GM21825 (cell line): Measurements from ENCODE around the gene CAMTA1.

Source experiments
- ATAC-seq: cut with Tn5 transposase; IDR thresholded peaks from one replicate; pipeline ENCODE4 v1.9.1; 2021; ENCODE audit warnings: mild to moderate bottlenecking, moderate library complexity; ENCODE audit not compliant: unreplicated experiment

The CAMTA1 gene

DNA sequence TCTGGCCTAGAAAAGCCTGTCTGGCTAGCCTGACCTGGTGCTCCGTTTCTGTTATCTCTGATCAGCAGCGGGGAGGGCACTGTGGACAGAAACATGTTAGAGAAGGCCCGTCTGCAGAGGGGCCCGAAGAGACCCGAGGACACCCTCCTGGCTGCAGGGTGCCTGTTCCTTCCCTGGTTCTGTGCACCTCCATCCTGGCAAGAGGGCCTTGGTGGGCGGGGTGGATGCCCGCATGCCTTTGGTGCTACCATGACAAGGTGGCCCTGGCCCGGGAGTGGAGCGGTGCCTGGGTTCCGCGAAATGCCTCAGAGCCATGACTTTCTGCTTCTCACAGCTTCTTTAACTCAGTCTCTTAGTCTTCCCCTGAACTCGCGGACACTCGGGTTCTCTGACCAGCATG, 233.6 kb downstream of the CAMTA1 start:
- no peak for ATAC-seq

GRCh38 chr1:7019510-7019909, 234.3 kb downstream of the CAMTA1 start:
- ATAC-seq = no peak

DNA sequence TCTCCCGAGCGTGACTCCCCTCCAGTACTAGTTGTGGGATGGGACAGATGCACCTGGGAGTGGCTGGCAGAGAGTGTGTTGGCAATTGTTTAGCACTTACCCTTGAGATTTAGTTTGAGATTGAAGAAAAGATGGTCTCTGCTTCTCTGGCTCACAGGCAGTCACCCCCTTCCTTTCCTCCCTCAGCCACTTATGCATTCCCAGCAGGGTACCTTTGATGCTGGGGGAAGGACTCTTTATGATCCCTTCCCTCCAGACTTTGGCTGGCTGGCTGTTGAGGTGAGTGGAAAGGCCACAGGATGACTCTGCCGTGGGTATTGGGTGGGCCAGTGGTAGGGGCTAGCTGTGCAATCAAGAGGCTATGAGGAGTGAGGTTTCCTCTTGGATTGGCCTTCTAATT, 236.8 kb downstream of the CAMTA1 start:
- no peak for ATAC-seq

GRCh38 chr1:7025013-7025412, 239.8 kb downstream of the CAMTA1 start:
- ATAC-seq = no peak

- no peak for ATAC-seq
These were observed 240.9 kb downstream of the CAMTA1 start for GRCh38 chr1:7026169-7026568.

GRCh38 chr1:7032992-7033391, 247.7 kb downstream of the CAMTA1 start:
- ATAC-seq = no peak

DNA sequence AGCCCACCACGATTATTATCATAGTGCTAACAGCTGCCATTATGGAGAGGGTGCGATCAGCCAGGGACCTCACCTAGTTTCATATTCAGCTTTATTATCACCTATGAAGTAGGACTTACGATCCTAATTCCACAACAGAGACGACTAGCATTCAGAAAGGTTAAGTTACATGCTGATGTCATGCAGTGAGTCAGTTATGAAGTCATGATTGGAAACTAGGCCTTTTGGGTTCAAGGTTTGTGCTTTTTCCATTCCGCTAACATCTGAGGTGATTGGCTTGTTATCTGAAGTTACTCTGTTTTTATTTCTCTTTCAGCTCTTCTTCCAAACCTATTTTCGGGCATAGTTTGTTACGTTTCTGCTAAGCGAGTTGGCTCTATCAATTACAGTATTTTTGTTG, 251.1 kb downstream of the CAMTA1 start:
- no peak for ATAC-seq

DNA sequence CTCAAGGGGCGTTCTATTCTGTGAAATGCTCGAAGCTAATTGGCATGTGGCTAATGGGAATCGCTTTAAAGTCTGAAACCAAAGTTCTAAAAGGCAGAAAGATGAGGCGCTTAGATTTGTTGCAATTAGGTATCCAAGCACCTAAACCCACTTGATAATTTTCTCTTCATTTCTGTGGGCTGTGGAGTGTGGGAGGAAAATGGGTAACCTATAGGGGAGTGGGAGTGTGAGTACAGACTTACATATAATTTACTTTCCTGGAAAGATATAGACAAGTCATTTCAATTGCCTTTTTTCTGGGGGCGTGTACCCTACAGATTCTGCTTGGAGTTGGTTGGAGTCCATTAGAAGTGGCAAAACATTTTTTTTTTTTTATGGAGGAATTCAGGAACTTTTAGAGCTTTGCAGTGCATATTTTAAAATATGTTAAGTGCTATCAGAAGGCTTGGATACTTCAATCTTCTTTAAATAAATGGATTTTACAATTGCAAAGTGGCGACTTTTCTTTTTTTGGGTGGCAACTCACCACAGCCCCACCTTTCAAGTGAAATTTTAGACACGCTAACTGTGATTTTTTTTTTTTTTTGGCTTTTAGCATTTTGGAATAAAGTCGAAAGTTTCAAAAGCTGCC, 254.5 kb downstream of the CAMTA1 start:
- ATAC-seq = no peak

- ATAC-seq = no peak
These were observed 255.9 kb downstream of the CAMTA1 start for GRCh38 chr1:7040969-7041695.

DNA sequence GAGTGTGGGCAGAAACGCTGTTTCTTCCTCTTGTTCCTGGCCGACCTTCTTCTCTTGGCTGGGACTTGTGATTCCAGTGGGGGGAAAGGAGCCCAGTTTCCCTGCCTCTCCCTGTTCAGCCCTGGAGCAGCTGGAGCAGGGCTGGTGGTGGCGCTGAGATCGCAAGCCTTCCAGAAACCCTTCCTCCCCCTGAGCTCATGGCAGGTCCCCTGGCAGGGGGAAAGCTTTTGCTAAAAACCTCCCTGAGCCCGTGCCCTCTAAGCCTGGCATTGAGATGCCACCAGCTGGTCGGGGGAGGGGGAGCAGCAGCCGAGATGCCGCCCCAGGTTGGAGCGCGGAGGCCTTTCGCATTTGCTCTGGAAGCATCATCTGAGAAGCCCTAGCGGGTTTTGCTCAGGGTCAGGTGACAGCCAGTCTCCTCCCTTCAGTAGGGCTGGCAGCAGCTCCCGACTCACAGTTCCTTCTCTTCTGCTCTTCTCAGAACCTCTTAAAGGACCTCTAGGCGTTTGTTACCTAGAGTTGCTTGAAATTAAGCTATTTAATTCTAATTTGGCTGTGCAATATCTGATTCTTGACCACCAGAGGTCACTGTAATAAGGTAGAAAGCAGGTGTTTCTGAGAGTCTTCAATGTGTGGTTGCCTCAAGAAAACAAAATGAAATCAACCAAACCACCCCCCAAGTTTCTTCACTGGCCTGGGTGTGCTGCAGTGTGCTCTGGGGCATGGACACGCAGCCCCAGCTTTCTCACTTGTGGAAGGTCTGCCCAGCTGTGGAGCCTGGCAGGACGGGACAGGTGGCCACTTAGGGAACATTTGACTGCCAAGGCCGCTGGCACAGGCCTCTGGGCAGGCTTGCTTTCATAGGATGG, 257.3 kb downstream of the CAMTA1 start:
- ATAC-seq = no peak

DNA sequence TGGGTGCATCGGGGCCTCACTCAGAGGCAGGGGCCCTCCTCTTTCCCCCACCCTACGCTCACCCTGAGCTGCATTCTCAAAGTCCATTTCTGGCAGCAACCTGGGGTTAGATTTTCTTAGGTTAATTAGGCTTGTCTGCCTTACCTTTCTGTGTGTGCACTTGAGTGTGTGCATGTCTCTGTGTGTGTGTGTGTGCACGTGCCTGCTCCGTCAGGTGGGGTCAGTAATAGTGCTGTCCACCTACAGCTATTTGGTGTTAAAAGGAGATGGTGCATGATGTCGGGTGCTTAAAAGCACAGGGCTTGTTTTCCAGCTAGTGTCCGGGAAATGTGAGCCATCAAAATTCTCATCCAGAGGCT, 257.9 kb downstream of the CAMTA1 start:
- no peak for ATAC-seq

- no peak for ATAC-seq
These were observed 258.7 kb downstream of the CAMTA1 start for GRCh38 chr1:7043719-7044535.

DNA sequence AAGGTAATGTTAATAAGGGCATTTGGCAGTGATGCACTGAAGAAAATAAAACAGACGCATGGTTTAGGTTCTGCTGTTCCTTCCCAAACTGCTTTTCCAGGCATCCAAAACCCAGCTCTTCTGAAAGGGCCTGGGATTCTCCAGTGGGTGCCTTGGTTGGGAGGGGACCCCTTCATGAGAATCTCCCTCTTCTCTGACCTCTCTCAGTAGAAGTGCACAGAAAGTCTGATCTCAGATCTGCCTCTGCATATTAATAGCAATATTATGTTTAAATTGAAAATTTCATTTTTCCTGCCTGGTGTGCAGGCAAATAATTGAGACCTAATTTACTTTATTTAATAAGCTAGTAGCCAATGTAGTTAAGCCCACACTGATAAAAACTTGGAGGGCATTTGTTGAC, 260.6 kb downstream of the CAMTA1 start:
- ATAC-seq = no peak

- no peak for ATAC-seq
These were observed 261.1 kb downstream of the CAMTA1 start for GRCh38 chr1:7046314-7046713.

DNA sequence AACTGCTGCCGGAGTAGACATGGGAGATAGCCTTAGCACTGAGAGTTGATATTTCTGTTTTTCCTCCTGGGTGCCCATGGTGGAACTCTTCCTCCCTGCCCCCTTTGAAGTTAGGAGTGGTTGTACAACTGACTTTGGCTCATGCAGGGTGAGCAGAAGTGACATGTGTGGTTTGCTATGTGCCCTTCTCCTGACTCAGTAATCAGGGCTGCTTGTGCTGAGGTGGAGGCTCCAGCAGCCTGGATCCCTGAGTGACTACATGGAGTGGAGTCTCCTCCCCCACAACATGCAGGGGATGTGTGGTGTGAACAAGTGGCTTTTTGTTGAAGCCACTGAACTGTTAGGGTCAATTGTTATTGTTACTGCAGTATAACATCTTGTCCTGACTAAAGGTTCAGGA, 261.6 kb downstream of the CAMTA1 start:
- no peak for ATAC-seq

DNA sequence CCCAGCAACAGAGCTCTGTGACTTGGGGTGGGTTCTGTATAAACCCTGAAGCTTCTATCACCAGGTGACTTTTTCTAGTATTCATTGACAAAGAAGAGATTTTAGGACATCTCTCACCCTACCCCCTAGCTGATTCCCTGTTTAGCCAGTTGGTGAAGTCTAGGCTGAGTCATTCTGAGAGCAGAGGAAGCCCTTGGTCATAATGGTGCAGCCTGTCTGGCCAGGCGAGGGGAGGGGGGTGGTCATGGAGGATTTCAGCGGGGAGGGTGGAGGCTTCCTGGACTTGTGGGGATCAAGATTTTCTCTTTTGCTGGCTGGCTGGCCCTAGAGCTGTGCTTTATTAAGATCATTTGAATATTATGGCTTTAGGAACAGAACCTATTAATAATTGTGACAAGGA, 262.6 kb downstream of the CAMTA1 start:
- ATAC-seq = no peak

DNA sequence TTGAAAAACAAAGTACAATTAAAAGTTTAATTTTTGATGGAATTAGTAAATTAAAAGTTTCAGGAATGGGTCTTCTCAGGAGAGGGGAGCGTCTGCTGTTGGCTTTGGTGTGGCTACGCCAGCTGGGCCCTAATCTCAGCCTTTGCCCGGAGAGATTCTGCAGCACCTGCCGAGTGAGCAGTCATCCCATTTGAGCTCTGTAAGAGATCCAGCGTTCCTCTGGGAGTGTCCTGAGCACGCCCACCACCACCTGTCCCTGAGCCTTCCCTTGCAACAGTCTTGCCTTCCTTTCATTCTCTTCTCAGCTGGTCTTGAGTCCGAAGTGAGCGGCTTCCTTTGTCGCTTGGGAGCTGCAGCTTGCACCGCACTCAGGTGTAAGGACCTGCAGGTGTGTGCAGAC, 263.1 kb downstream of the CAMTA1 start:
- ATAC-seq = no peak

- ATAC-seq = no peak
These were observed 264.8 kb downstream of the CAMTA1 start for GRCh38 chr1:7049913-7050625.

DNA sequence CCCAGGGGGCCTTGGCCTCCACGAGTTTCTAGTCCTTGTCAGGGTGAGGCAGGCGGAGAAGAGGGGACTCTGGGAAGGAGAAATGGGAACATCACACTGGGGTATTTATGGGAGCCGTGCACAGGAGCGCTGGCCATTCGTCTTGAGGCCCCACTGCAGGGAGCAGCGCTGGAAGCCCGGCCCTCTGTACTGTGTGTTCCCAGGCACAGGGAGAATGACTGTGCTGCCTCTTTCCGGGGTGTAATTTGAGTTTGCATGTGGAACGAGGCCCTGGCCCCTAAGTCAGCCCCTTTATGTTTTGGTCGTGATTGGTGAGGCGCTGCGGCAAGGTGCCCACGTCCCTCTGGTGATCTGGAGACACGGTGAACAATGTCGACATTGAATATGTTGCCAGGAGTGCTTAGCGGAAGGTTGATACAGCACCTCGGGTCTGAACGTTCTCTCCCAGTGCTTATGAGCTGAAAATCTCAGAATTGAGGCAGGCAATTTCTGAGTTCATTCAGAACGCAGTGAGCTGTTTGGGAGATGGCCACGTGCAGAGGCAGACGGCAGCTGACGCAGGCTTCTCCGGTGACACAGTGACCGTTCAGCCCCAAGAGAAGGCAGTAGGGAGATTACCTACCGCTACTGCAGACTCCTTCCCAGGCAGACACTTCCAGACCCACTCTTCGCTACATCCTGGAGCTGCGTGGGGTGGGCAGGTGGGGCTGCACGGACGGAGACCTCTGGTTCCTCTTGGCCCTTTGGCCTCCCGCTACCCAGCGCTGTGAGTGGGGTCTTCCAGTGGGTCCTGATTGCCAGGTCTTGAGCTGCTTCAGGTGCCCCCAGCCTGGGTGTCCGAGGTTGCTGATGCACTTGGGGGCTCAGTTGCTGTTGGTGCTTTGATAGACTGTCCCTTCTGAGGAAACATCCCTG, 265.8 kb downstream of the CAMTA1 start:
- ATAC-seq = no peak
